Hepatocyte (in vitro differentiated cells): ENCODE measurements around the gene STX8.

Experiments
- EZH2 ChIP-seq: fragments of 200-600 bp; sonication (generic); IDR thresholded peaks from 2 replicates; pipeline ENCODE4 v1.6.1; 2016; ENCODE audit warnings: antibody characterized with exemption, mild to moderate bottlenecking, borderline replicate concordance
- TF ChIP-seq, protein P1 (sequence below): fragments of 200-600 bp; sonication (generic); IDR thresholded peaks from 2 replicates; pipeline ENCODE4 v1.5.1; 2016; ENCODE audit warnings: antibody characterized with exemption, mild to moderate bottlenecking; ENCODE audit not compliant: poor library complexity

DNA sequence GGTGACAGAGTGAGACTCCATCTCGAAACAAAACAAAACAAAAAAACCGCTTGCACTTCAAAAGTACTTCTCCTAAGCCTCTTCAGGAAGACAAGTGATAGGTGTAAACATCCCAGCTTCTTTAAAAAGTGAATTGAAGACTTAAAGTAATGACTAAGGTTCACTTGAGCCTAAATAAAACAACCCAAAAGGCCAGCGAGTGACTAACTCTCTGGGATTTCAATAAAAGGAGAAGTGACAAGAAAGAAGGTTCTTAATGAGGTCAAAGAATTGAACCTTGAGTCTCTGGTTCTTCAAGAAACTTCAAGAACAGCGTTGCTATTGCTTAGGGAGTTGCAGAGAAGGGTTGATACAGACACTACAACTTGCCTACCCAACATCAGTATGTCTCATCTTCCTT is 42.2 kb downstream of the STX8 start:
- TF ChIP-seq, protein P1, sequence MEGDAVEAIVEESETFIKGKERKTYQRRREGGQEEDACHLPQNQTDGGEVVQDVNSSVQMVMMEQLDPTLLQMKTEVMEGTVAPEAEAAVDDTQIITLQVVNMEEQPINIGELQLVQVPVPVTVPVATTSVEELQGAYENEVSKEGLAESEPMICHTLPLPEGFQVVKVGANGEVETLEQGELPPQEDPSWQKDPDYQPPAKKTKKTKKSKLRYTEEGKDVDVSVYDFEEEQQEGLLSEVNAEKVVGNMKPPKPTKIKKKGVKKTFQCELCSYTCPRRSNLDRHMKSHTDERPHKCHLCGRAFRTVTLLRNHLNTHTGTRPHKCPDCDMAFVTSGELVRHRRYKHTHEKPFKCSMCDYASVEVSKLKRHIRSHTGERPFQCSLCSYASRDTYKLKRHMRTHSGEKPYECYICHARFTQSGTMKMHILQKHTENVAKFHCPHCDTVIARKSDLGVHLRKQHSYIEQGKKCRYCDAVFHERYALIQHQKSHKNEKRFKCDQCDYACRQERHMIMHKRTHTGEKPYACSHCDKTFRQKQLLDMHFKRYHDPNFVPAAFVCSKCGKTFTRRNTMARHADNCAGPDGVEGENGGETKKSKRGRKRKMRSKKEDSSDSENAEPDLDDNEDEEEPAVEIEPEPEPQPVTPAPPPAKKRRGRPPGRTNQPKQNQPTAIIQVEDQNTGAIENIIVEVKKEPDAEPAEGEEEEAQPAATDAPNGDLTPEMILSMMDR = no peak
- no peak for TF ChIP-seq EZH2
